NOMO-1 (cell line): ENCODE measurements around the gene PSMB7.
"Not testable (repeated sequence)": the region's sequence is repeated elsewhere in the genome, so short reads cannot be mapped to it uniquely, and the experiment has no call there.

Source experiments
- DNase-seq, 2 experiments: peaks; one replicate each; lab custom pipeline; 2025; ENCODE audit not compliant: unreplicated experiment in 2 of 2; lab: John Stamatoyannopoulos, UW

PSMB7 gene

GRCh38 chr9:124443625-124444024, 28.4 kb upstream of the PSMB7 start:
- no peak for DNase-seq

DNA sequence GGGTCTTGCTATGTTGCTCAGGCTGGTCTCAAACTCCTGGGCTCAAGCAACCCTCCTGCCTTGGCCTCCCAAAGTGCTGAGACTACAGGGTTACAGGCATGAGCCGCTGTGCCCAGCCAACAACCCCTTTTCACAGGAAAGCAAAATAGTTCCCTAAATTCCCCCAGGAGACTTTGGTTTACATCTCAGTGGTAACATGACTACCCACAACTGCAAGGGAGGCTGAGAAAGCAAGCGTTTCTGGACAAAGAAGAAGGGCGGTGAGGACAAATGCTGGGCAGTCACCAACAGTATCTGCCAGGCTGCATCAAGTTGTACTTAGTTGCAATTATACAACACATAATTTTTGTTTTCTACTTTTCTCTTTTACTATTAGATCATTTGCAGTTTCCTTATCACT, 27.6 kb upstream of the PSMB7 start:
- DNase-seq, result no peak

DNA sequence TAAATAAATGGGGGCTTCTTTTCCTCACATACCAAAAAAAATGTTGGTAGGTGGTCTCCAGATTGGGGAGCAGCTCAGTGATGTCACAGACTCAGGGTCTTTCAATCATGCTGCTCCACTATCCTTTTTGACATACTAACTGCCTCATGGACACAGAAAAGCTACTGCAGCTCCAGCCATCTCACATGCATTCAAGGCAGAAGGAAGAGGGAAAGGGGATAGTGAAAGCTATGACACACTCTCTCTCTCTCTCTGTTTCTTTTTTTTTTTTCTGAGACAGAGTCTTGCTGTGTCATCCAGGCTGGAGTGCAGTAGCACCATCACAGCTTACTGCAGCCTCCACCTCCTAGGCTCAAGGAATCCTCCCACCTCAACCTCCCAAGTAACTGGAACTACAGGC, 27.1 kb upstream of the PSMB7 start:
- no peak for DNase-seq

DNA sequence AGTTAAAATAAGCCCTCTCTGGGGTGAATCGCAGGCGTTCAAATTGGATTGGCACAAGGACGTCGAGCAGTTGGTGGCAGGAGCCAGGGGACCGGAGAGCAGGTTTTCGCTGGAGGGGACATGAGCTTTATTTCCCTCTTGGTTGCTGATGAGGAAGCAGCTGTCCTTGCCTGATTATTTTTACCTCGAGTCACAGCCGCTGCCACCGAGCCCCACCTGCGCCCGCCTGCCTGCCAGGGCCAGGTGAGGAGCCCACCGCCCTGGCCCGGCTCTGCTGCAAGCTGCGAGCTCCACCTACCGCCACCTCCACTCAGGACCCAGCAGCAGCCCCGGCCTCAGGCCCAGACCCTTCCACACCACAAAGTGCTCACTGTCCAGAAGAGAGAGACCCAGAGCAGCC, 26.0 kb upstream of the PSMB7 start:
- no peak for DNase-seq

DNA sequence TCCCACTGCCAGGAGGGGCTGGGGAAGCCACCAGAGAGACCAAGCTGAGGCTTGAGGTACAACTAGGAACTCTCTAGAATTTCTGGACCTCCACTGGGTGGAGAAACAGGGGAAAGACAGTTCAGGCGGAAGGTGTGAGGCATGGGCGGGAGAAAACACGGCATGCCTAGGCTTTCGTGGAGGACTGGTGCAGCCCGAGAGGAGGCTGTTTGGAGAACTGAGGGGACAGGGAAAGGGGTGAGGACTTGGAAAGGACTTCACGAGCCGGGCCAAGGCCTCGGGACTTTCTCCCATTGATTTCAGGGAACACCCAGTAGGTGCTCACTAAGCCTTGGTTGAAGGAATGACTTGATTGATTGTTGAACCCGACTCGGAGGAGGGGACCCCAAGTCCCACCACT, 25.5 kb upstream of the PSMB7 start:
- no peak for DNase-seq

DNA sequence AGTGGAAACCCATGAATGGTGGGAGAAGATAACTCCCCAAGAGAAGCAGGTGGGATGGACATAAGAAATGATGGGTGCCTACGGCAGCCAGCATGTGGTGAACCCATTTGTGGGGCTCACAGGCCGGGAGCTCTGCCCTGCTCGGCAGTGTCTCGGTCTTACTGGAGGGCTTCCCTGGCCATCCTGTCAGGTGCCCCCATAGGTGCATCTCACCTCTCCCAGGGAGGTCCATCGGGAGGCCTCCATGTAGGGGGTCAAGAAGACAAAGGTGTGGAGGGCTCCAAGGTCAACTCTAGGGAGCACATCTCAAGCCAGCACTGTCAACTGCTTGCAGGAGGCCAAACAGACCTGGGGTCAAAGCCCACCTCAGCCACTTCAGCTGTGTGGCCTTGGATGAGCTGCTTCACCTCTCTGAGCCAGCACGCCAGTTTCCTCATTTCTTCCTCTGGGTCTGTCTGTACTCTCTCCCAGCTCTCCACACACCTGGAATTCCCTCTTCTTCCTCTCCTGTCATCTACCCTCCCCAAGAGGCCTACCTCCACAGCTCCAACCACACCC, 24.5 kb upstream of the PSMB7 start:
- no peak for DNase-seq

- DNase-seq, result no peak
These were observed 23.8 kb upstream of the PSMB7 start for GRCh38 chr9:124439086-124439485.

- DNase-seq, result no peak
These were observed 22.8 kb upstream of the PSMB7 start for GRCh38 chr9:124438091-124438490.

DNA sequence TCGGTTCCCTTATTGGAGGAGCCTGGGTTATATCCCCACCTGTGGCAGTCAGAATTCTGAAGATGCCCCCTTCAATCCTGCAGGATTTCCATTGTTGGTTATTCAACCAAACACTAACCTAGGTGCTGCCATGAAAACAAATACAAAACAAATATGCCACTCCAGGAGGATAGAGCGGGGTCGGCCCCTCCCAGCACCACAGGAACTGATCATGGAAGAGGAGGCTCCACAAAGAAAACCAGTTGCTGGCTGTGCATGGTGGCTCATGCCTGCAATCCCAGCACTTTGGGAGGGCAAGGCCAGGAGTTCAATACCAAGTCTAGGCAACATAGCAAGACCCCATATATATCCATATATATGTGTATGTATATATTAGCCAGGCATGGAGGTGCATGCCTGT, 21.8 kb upstream of the PSMB7 start:
- DNase-seq, result no peak

- DNase-seq, result peak; percentile 38 to 73
These were observed 21.1 kb upstream of the PSMB7 start for GRCh38 chr9:124436320-124436719.

GRCh38 chr9:124429530-124429867, 14.3 kb upstream of the PSMB7 start:
- DNase-seq, result no peak

- DNase-seq, result no peak
These were observed 13.7 kb upstream of the PSMB7 start for GRCh38 chr9:124428751-124429529.

DNA sequence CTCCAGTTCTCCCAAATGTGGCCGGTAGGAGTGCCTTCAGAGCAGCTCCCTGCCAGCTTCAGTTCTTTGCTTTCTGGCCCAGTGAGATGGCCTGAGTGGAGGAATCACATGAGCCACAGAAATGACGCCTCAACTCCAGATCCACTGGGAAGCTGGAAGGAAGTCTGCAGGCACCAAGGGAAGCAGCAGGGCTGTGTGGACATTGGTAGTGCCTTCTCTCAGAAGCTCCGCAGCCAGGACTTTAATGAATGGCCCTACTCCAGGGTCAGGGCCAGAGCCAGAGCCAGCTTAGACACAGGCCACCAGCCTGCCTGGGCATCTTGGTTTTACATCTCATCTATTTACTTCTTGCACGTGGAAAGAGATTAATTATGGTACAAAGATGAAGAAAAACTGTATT, 12.0 kb upstream of the PSMB7 start:
- no peak for DNase-seq

DNA sequence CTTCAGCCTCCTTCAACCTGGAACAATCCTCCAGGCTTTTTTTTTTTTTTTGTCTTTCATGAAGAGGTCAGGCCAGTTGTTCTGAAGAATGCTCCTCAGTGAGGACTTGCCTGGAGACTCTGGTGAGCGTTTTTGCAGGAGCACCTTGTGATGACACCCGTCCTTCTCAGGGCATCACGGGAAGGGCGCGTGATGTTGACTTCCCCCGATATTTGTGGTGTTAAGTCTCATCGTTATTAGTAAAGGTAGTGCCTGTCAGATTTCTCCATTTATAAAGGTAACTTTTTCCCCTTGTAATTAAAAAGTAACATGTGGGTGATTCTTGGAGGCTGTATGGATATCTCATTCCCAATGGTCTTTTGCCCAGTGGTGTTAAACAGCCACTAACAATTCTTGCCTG, 11.1 kb upstream of the PSMB7 start:
- DNase-seq, result no peak

- DNase-seq, result not testable (repeated sequence)
These were observed 10.5 kb upstream of the PSMB7 start for GRCh38 chr9:124425733-124426132.

GRCh38 chr9:124423591-124423990, 8.3 kb upstream of the PSMB7 start:
- DNase-seq, result no peak

DNA sequence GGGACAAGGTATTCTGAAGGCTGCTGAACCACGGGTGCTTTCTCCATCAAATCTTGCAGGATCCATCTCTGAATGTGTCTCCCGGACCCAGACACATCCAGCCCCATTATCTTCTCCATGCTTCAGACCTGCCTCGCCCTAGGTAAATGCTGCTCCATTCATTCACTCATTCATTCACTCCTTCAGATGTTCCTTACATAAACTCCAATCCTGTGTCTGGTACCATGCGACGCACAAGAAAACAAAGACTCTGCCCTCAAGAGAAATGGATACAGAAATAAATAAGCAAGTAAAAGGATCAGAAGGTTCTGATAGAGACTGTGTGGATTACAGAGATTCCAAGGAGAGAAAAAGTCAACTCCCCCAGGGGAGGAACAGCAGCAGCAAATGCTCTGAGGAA, 7.9 kb upstream of the PSMB7 start:
- no peak for DNase-seq

DNA sequence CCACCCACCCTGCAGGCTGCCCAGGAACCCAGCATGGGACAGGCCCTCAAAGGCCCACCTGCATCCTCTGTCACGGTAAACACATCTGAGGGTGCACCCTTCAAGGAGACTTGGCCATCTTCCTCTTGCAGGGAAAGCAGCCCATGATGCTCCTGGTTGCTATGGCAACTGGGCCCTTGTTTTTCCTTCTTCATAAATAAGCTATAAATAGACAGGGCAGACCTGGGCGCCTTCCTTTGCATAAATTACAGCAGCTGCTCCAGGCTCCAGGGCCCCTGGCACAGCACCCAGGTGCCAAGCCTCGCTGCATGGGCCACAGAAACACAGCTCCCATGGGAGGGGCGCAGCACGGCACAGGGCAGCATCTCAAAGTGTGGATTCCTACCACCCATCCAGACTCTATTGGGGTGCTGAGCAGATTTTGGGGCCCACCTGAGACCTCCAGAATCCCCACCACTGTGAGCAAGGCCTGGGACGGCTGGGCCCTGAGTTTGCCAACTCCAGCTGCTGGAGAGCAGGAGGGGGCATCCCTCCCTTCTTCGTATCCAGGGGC, 5.8 kb upstream of the PSMB7 start:
- no peak for DNase-seq

GRCh38 chr9:124419832-124420489, 4.7 kb upstream of the PSMB7 start:
- no peak for DNase-seq

DNA sequence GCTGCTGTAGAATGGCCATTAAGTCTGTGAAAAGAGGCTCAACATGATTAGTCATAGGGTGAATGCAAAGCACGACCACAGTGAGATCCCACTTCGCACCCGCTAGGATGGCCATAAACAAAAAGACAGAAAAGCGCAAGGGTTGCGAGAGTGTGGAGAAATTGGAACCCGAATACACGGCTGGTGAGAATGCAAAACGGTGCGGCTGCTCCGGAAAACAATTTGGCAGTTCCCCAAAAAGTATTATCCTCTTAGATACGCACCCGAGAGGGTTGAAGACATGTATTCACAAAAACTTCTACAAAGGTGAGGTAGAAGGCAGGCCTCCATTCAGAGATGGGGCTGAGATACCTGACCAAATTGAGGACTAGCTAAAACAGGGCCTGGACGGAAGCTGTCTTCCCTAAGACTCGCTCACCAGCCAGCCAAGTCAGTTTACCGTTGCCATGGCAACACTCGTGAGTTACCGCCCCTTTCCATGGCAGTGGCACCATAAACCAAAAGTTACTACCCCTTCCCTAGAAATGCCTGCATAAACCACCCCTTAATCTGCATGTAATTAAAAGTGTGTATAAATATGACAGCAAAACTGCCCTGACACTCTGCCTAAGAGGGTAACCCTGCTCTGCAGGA, 726 bp upstream of the PSMB7 start:
- no peak for DNase-seq

GRCh38 chr9:124414612-124415011, 630 bp downstream of the PSMB7 start:
- no peak for DNase-seq

DNA sequence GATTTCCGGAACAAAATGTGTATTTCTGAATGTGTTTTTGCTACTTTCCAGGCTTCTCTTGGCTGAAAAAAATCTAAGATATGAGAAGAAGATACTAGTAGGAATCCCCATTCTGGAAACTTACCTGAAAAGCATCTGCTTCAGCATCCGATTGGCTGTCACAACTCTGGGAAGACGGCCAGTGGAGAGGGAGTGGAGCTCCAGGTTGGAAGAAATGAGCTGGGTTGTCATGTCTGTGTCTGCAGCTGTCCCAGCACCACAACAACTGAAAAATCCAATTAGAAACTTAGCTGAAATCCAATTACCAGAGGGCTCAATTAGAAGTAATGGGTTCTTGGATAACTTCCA, 3.0 kb downstream of the PSMB7 start:
- no peak for DNase-seq
